Fibroblast of skin of left quadriceps (primary cell): Measurements from ENCODE around the gene PNO1.
"Not testable (repeated sequence)": the region's sequence is repeated elsewhere in the genome, so short reads cannot be mapped to it uniquely, and the experiment has no call there.

Experiments
- DNase-seq, 2 experiments: peaks; one replicate each; pipeline ENCODE4 v3.0.0-alpha.2; 2013; ENCODE audit warnings: low read depth in 2 of 2

PNO1 gene

GRCh38 chr2:68157402-68158133, at the start of gene PNO1:
Gene PNO1, plus strand, starts transcription at chr2:68157888. Its CDS starts 47 bp downstream, at chr2:68157935.
- DNase-seq: peak; percentile 90 to 91

- DNase-seq: no peak
These were observed 49.6 kb upstream of the PNO1 start for GRCh38 chr2:68108120-68108519.

GRCh38 chr2:68110102-68110501, 47.6 kb upstream of the PNO1 start:
- no peak for DNase-seq

GRCh38 chr2:68115965-68116364, 41.7 kb upstream of the PNO1 start:
- DNase-seq: no peak

- not testable (repeated sequence) for DNase-seq
These were observed 39.8 kb upstream of the PNO1 start for GRCh38 chr2:68117922-68118321.

GRCh38 chr2:68118816-68119215, 38.9 kb upstream of the PNO1 start:
- DNase-seq: no peak

- no peak for DNase-seq
These were observed 38.2 kb upstream of the PNO1 start for GRCh38 chr2:68119504-68119903.

- peak; percentile 59 to 62 for DNase-seq
These were observed 35.6 kb upstream of the PNO1 start for GRCh38 chr2:68121873-68122679.

- DNase-seq: no peak
These were observed 35.1 kb upstream of the PNO1 start for GRCh38 chr2:68122680-68122964.

GRCh38 chr2:68124321-68124720, 33.4 kb upstream of the PNO1 start:
- DNase-seq: no peak

- no peak for DNase-seq
These were observed 31.9 kb upstream of the PNO1 start for GRCh38 chr2:68125821-68126220.

GRCh38 chr2:68126561-68126960, 31.1 kb upstream of the PNO1 start:
- no peak for DNase-seq

GRCh38 chr2:68127358-68128242, 30.1 kb upstream of the PNO1 start:
- DNase-seq: no peak

- DNase-seq: no peak
These were observed 23.6 kb upstream of the PNO1 start for GRCh38 chr2:68134120-68134519.

- DNase-seq: no peak
These were observed 23.1 kb upstream of the PNO1 start for GRCh38 chr2:68134554-68134953.

- DNase-seq: no peak
These were observed 22.0 kb upstream of the PNO1 start for GRCh38 chr2:68135448-68136320.

- DNase-seq: no peak
These were observed 15.8 kb upstream of the PNO1 start for GRCh38 chr2:68141875-68142274.

GRCh38 chr2:68151037-68151436, 6.7 kb upstream of the PNO1 start:
- DNase-seq: no peak

- no peak for DNase-seq
These were observed 4.9 kb upstream of the PNO1 start for GRCh38 chr2:68152681-68153347.

- no peak for DNase-seq
These were observed 2.1 kb upstream of the PNO1 start for GRCh38 chr2:68155618-68156017.

- no peak for DNase-seq
These were observed 1.3 kb upstream of the PNO1 start for GRCh38 chr2:68156419-68156818.
